GM19035 (cell line): ENCODE data around the gene EHD3.

Experiments used
- ATAC-seq: cut with Tn5 transposase; IDR thresholded peaks from one replicate; pipeline ENCODE4 v1.9.1; 2021; ENCODE audit not compliant: unreplicated experiment

EHD3 gene

DNA sequence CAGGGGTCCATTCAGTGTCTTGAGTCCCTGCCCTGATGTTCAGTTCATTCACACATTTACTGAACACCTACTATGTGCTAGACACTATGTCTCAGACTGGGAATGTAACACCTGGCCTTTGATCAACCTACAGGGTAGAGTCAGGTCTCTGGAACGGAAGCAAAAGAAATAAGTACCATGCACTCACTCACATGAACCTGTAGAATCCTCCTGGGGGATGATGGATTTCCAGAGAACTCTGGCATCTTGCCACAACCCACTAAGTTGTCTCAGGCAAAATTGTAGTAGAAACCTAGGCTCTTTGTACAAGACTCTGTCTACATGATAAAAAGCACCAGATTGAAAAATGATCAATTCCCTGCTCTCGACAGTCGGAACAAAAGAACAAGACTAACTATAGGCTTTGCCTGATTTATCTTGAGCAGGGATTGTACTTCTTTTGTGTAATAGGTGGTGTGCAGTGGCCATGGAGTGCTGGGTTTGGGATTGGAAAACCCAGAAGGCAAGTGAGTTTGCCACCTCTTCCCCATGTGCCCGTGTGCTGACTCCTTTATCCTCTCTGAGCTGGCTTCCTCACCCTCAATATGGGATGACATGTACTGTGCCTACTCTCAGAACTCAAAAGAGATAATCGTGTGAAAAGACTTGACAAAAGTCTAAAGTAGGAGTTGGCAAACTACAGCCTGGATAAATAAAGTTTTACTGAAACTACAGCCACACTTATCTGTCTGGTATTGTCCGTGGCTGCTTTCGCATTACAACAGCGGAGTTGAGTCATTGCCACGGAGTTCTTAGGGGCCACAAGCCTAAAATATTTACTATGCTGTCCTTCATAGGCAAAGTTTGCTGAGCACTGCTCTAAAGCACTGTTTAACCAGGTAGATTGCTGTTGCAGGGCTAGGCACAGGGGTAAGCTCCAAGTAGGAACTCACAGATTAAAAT is 21.0 kb upstream of the EHD3 start:
- ATAC-seq = no peak

DNA sequence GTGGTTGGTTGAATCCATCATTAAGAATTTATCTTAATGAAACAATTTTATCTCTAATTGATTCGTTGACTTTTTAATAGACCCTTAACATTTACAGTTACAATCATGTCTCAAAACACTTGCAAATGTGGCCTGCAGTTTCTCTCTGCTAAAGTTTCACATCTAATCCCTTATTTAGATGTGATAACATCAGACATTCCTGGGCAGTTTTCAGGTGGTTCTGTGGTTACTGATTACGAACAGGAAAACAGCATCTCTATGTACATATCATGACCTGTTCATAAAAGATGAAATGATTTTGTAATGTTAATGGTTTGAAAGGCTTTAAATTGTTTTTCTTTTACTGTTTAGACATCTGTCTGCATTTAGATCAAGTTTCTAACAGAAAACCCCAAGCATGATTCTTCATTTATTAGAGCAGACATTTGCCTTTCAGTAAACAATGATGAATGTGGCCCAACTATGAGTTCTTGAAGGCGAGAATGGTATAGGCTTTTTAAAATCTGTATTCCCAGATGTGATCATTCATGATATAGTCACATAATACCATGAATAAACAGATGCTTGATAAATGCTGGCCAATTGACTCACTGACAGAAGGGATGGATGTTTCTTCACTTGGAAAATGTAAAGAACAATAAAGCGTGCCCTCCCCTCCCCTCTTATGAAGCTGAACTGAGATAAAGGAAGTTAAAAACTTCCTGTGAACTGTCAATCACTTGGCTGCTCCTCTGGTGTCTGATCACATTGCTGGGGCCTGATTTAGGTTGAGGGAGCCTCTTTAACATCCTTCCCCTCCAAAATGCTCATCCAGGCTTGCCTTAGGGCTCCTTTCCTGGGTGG is 20.1 kb upstream of the EHD3 start:
- no peak for ATAC-seq

DNA sequence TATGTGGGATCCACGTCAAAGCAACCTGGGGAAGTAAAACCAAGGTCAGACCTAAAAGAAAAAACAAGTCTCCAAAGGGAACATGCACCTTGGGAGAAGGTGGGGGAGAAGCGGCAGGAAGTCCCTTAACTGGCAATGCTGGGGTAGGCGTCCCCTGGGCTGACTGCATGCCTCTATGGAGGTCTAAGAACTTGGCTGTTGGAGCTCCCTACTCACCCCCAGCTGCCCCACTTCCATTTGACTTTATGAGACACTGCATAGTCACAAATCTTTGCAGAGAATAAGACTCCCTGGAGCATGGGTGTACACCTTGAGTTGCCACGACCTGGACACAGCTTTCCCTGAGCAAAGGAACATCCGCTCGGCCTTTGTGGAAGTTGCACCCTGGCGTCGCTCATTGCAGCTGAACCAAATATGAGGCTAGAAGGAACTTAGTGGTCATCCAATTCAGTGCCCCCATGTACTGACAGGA is 19.5 kb upstream of the EHD3 start:
- no peak for ATAC-seq

DNA sequence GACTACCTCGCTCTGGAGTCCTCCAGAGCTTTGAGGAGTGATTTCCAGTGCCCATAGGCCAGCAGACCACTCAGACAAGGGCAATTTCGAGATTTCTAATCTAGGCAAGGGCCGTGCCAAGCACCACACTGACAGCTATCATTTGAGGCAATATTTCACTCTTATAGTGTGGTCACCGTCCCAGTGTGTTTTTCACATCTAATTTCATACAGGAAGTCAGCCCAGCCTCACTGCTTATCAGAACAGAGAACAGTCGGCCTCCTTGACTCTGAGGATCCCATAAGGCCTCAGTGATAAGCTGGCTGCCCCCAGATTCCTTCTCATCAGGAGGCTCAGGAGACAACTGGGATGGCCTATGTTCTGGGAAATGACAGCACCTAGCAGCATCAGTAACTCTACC is 17.2 kb upstream of the EHD3 start:
- ATAC-seq = peak; percentile 51

DNA sequence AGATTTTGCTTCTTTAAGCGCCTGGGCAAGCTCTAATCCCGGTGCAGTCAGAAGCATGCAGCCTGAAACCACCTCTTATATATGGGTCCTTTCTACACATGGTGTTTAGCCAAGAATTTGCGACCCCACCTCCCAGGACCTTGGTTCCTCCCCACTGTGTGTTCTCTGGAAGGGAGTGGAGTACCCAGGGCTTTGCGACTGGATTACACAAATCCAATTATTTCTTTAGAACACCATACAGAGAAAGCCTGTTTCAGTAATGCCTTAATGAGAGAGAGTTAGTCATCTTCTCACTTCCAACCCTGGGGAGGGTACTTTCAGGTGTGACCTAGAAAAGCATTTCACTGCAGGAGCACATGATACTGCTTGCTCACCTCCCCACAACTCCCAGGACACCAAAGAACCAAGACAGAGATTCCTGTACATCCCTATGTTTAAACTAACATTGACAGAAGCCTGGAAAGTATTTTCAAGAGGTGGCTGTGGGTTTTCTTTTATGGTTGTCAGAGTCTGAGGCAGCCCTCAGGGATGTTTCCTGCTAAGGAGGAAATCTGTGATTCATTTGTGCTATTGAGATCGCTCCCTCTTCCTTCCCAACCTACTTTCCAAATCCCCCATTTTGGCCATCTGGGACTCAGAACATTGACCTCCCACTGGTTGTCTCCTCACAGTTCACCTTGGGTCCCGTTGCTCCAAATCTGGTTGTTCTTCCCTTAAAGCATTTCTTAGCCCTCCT is 16.3 kb upstream of the EHD3 start, which contains the start of gene CAPN14:
TSS of gene CAPN14 (minus strand) at position 51 of the 736 bp plus-strand sequence. CDS start 12,068 bp downstream, outside the sequence.
- no peak for ATAC-seq

DNA sequence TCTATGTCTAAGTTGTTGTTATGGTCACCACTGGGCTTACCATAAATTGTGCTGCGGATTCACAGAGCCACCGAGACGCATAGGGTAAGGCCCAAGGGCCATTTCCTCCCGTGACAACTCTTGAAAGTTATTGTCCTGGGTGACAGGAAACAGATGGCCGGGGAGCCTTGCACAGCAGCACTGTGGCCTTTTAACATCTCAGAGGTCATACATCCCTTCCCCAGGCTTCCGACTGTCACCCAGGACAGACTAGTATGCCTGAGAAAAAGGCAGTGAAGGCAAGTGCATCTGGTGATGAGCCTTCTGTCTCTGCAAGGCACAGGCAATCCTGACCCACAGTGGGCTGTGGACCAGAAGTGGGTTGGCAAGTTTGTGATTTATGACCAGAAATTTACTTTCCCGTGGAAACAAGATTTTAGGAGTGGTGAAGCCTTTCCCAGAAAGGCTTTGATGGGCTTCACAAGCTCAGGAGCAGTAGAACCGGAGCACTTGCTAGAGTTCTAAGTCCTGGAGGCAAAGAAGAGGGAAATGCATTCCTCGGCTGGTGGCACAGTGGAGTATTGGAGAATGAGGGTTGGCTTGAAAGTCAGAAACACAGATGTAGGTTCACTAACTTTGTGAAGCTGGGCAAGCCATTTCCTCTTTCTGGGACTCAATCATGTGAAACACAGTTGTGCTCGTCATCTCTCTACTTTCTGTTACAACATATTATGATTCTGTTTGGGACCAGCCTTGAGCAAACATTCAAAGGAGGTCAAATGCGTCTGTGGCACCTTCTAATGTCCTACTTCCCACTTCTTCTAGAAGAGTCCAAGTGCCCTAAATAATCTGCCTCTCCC is 14.6 kb upstream of the EHD3 start:
- ATAC-seq = peak; percentile 75

DNA sequence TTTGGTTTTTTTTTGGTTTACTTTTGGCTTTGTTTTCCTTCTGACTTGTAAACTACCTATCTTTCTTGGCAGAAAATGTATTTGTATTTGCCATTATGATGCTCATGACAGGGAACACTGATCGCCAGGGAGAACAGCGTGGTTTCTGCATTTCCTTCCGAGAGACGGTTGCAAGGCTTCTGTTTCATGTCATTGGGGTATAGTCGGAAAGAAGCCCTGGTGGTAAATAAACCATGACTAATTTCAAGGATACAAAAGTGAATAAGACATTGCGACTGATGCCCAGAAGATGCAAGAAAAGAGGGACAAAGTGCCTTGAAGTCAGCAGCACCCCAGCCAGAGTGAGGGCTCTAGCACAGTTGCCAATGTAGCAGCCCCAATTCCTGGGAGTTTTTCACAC is 12.4 kb upstream of the EHD3 start:
- no peak for ATAC-seq

DNA sequence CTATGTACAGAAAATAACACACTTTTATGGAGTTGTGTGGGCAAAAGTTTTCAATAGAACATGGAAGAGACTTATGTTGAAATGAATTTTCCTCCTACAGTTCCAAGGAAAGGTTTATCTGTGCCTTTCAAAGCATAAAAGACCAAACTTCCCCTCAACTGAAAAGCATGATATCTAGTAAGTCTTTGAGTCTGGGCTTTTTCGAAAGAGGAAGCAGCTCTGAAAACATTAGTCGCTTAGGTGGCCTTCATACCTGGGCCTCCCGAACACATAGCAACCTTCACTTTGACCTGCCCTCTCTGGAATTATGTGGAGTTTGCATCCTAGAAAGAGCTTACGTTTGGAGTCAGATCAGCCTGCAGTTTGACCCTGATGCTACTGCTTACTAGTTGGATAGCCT is 11.9 kb upstream of the EHD3 start:
- no peak for ATAC-seq

DNA sequence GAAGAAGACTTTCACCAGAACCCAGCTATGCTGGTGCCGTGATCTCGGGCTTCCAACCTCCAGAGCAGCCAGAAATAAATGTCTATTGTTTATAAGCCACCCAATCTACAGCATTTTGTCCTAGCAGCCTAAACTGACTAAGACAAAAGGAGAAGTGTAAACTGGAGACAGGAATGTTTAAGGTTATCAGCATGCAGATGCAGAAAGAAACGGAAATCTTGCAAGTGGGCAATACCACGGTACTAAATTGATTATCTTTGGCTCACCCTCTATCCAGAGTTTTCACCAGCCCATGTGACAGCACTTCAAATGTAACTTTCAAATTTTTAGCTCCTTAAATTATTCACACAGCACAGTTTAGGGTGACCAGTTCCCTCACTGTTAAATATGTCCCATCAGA is 10.9 kb upstream of the EHD3 start:
- no peak for ATAC-seq

DNA sequence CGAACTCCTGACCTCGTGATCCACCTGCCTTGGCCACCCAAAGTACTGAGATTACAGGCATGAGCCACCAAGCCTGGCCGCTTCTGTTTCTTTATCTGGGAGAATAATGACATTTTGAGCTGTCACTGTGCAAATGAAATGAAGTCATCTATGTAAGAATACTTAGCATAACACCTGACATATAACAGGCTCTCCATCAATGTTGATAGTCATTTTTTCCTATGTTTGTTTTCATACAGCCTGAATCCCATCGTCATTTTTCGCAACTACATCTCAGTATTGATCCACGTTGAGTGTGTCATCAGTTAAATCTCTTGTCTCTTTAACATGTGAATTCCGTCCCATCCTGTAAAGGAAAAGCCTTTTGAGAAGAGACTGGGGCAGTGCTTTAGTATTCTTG is 10.2 kb upstream of the EHD3 start:
- no peak for ATAC-seq

DNA sequence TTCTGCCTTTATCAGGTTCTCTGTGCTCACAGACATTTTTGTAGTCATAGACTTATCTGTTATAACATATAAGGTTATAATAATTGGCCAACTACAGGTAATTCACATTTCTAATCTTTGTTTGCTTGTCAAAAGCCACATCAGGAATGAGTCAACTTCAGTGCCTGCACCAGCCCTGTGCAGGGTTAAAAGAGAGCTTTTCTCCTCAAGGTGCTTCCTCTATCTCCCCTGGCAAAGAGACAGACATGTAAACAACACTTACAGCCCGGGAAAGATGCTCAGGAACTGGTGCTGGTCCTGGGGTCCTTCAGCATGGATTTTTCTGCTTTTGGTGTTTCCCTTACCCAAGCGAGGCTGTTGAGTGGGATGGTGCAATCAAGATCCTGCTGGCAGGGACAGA is 7.7 kb upstream of the EHD3 start:
- ATAC-seq = no peak

DNA sequence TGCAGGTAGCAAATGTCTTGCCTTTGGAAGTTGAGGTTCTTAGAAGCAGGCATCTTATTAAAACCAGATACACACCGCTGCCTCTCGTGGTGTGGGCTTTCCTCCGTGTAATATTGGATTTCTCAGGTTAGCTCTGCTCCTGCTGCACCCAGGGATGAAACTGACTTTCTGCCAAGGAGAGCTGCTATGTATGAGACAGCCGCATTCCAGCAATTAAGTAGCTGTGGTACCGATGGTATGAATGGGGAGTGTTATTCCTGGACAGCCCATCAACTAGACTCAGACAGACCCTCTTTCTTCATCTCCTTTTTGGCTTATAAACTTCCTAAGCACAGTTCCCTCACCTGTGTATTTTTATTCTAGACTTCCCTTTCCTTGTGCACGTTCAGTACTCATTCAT is 6.8 kb upstream of the EHD3 start:
- ATAC-seq = no peak

DNA sequence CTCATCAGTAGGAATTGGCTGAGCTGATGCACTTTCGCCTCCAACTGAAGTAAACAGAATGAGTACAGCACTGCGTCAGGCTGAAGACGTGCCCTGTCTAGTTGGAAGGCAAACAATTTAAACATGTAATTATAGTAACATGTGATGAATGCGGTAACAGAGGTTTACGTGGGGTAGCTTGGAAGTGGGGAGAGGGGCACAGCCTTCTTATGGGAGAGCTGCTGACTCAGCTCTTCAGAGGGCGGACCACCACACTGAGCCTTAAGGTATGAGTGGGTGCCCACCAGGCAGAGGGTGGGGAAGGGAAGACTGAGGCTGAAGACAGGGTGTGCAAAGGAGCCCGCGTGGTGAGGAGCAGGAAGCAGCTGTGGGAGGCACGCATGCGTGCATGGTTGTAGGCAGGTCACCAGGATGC is 6.2 kb upstream of the EHD3 start:
- ATAC-seq = no peak

DNA sequence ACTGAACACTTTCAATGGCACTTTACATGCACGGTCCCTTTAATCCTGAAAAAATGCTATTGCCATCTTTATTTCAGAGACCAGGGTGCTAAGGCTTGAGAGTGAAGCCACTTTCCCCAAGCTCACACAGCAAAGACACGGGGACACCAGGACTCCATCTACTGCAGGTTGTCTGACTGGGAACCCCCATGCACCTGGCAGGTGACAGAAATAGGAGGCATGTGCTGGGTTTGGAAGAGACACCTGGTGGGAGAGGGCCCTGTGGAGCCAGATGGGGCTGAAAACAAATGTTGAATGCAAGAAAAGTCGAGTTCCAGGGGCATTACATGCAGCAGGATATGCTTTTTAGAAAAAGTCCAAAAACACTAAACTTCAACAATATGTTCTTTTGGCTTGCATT is 5.2 kb upstream of the EHD3 start:
- no peak for ATAC-seq

DNA sequence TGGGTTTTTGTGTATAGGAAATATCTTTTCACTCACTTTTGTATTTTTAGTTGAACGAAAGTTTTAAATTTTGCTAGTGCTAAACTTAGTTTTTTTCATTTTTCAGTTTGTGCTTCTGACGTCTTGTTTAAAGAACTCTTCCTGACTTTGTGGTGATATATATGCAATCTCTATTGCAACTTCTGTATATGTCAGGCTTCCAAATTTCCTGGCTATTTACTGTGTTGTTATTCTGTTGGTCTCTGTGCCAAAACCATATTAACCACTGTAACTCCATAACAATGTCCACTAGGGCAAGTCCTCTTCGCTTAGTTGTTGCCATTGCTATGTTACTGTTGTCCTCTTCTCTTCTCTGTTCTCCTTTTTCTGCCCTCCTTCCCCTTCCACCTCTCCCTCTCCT is 3.2 kb upstream of the EHD3 start:
- ATAC-seq = no peak

DNA sequence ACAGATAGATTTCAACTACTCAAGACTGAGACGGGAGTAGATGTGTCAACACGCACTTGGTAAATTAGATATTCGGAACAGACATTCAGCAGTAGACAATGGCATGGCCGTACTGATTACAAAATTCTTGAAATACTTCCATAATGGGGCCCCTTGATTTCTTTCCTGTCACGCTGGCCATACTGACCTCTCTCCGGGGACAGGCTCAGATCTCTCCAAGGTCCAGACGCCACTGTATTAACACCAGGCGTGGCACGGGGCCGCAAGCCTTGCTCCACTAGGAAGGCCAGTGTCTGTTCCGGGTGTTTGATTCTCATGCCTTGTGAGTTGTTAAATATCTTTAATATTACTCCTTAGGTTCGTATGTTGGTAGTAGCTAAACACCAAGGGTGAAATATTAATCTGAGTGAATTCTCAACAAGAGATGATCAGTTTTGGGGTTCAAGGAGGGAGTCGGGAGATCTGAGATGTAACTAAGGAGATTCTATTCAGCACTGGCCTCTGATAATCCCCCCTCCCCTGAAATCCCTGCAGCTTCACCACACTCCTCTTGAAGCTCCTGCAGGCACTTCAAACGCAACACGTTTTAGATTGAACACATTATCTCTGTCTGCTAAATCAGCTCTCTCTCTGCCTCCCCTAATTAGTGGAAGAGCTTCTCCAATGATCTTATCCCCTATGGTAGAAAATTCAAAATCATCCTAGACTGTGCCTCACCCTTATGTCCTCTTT is 2.2 kb upstream of the EHD3 start:
- ATAC-seq = no peak

DNA sequence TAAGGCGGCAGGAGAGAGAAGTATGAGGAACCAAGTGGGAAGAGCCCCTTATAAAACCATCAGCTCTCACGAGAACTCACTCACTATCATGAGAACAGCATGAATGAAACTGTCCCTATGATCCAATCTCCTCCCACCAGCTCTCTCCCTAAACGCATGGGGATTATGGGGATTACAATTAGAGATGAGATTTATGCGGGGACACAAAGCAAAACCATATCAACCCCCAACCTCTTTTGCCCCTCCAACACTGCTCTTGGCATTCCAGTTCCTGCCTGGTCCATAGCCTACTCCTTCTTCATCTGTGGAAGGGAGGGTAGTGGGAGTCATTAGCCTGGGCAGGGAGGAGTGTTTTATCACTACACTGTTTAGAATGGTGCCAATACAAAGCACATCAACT is 1.4 kb upstream of the EHD3 start:
- no peak for ATAC-seq

DNA sequence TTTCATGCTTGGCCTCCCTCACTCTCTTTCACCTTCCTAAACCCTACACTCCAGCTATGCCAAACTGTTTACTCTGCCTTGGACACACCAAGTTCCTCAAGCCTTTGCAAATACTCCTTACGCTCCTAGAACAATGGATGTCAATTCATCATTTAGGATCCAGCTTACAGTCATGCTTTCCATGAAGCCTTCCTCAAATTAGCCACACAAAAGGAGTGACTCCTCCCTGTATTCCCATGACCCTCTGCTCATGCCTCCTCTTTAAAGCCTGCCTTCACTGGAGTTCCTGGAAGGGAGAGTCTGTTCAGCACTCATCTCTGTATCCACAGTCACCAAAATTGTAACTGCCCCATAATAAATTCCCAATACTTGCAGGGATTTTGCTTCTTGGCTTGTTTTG is 721 bp upstream of the EHD3 start:
- no peak for ATAC-seq

DNA sequence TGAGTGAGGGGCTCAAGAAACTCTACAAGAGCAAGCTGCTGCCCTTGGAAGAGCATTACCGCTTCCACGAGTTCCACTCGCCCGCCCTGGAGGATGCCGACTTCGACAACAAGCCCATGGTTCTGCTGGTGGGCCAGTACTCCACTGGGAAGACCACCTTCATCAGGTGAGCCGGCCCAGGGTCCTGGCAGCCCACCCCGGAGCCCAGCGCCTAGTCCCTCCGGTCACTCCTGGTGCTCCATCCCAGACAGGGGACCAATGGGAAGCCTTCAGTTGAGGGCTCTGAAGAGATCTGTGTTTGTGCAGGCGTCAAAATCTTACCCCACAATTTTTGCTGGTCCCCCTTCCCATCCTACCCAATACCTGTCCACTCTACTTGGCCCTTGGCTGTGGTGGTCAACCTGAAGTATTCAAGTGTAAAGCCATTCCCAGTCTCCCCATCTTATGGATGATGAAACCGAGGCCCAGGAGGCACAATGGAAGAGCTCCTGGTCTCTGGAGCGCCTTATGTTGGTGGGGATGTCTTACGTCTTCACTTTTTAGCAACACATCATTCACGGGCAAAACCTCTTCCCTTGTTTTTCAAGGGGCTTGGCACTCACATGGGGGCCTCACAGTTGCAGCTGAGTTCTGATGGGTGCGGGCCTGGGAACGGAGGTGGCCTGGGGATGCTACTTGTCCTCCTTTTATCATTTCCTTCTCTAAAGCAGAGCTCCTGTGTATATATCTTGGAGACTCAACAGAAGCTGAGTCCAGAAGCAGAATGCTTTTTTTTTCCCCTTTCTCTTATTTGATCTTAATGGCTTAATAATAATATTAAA is 941 bp downstream of the EHD3 start:
- ATAC-seq = no peak
